Measurements from ENCODE around the gene USP34. TPM values are rescaled to one million over a fixed set of nuclear protein-coding genes. Genes with fewer than 3 reads are reported as not detected.
A peak's percentile ranks its signal among the peaks of the same experiment; 100 is the strongest.
"Not testable (repeated sequence)": the region's sequence is repeated elsewhere in the genome, so short reads cannot be mapped to it uniquely, and the experiment has no call there.

Gene USP34, protein sequence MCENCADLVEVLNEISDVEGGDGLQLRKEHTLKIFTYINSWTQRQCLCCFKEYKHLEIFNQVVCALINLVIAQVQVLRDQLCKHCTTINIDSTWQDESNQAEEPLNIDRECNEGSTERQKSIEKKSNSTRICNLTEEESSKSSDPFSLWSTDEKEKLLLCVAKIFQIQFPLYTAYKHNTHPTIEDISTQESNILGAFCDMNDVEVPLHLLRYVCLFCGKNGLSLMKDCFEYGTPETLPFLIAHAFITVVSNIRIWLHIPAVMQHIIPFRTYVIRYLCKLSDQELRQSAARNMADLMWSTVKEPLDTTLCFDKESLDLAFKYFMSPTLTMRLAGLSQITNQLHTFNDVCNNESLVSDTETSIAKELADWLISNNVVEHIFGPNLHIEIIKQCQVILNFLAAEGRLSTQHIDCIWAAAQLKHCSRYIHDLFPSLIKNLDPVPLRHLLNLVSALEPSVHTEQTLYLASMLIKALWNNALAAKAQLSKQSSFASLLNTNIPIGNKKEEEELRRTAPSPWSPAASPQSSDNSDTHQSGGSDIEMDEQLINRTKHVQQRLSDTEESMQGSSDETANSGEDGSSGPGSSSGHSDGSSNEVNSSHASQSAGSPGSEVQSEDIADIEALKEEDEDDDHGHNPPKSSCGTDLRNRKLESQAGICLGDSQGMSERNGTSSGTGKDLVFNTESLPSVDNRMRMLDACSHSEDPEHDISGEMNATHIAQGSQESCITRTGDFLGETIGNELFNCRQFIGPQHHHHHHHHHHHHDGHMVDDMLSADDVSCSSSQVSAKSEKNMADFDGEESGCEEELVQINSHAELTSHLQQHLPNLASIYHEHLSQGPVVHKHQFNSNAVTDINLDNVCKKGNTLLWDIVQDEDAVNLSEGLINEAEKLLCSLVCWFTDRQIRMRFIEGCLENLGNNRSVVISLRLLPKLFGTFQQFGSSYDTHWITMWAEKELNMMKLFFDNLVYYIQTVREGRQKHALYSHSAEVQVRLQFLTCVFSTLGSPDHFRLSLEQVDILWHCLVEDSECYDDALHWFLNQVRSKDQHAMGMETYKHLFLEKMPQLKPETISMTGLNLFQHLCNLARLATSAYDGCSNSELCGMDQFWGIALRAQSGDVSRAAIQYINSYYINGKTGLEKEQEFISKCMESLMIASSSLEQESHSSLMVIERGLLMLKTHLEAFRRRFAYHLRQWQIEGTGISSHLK (N-terminal part only)
- polyA plus RNA-seq = 10 to 100 TPM; 20.8 to 58.5 (median 32.9) TPM

- peak within 1 kb of the TSS; percentile 89 for H3K27ac ChIP-seq (ENCODE audit: low read depth, low read length)
- WGBS, 3 donors = 1% methylated on average over 64 to 88 of the region's 91 CpGs
Observed at GRCh38 chr2:61470965-61471904, at the start of gene USP34. Gene USP34, minus strand, starts transcription at chr2:61471087. Its CDS starts 395 bp downstream, at chr2:61470692.

DNA sequence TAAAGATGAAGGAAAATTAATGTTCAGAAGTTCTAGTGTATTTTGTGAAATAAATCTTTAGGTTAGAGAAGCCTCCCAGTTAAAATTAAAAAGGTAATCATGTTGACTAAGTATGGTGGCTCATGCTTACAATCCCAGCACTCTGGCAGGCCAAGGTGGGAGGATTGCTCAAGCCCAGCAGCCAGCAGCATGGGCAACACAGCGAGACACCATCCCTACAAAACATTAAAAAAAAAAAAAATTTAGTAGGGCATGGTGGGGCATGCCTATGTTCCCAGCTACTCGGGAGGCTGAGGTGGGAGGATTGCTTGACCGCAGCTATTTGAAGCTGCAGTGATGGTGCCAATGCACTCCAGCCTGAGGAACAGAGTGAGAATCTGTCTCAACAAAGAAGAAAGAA lies 49.4 kb upstream of the USP34 start:
- WGBS, 3 donors = 83 to 96% (median 90%) methylated on average over 3 of the region's 3 CpGs
- H3K27ac ChIP-seq (ENCODE audit: low read depth, low read length) = no peak overlapping the region

DNA sequence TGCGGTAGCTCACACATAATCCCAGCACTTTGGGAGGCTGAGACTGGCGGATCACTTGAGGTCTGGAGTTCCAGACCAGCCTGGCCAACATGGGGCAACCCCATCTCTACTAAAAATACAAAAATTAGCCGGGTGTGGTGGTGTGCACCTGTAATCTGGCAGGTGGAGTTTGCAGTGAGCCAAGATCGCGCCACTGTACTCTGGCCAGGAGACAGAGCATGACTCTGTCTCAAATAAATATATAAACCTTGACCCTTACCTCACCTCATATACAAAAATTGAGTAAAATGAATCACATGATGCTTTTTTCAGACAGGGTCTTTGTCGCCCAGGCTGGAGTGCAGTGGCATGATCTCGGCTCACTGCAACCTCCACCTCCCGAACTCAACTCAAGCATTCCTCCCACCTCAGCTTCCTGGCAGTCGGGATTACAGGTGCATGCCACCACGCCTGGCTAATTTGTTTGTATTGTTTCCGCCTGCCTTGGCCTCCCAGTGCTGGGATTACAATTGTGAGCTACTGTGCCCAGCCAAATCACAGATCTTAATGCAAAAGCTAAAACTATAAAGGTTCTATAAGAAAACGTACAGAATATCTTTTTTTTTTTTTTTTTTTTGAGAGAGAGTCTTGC lies 42.0 kb upstream of the USP34 start:
- no peak overlapping the region for H3K27ac ChIP-seq (ENCODE audit: low read depth, low read length)
- 85 to 91% (median 88%) methylated on average over 12 of the region's 12 CpGs for WGBS, 3 donors

- whole genome bisulfite sequencing, 3 donors = 86 to 94% (median 89%) methylated on average over 19 of the region's 19 CpGs
- H3K27ac ChIP-seq (ENCODE audit: low read depth, low read length) = no peak overlapping the region
Observed at GRCh38 chr2:61510674-61511671, 40.1 kb upstream of the USP34 start.

- no peak overlapping the region for H3K27ac ChIP-seq (ENCODE audit: low read depth, low read length)
- WGBS, 3 donors = 61 to 96% (median 90%) methylated on average over 2 of the region's 2 CpGs
Observed at GRCh38 chr2:61504949-61505348, 34.1 kb upstream of the USP34 start.

DNA sequence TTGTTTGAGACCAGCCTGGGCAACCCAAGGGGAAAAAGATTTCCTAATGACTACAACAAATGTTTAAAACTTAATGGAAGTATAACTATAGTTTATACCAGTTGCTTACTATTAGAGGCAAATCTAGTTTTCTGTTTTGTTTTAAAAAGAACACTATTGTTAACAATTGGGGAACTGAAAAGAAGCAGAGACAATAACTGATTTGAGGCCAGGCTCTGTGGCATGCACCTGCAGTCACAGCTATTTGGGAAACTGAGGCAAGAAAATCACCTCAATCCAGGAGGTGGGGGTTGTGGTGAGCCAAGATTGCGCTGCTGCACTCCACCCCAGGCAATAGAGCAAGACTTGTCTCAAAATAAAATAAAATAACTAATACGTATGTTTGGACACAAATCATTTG lies 28.2 kb upstream of the USP34 start:
- WGBS, 3 donors = 95 to 98% (median 96%) methylated on average over 2 of the region's 2 CpGs
- H3K27ac ChIP-seq (ENCODE audit: low read depth, low read length) = no peak overlapping the region

- H3K27ac ChIP-seq (ENCODE audit: low read depth, low read length) = no peak overlapping the region
- WGBS, 3 donors = 47 to 72% (median 65%) methylated on average over 2 of the region's 2 CpGs
Observed at GRCh38 chr2:61493523-61493942, 22.6 kb upstream of the USP34 start.

GRCh38 chr2:61492476-61492875 lies 21.6 kb upstream of the USP34 start:
- no peak overlapping the region for H3K27ac ChIP-seq (ENCODE audit: low read depth, low read length)
- 85 to 94% (median 87%) methylated on average over 2 of the region's 2 CpGs for WGBS, 3 donors

GRCh38 chr2:61485281-61485680 lies 14.4 kb upstream of the USP34 start:
- 96 to 99% (median 98%) methylated on average over 5 of the region's 5 CpGs for WGBS, 3 donors
- H3K27ac ChIP-seq (ENCODE audit: low read depth, low read length) = no peak overlapping the region

- H3K27ac ChIP-seq (ENCODE audit: low read depth, low read length) = no peak overlapping the region
- WGBS, 3 donors = 89 to 91% (median 90%) methylated on average over 6 of the region's 6 CpGs
Observed at GRCh38 chr2:61478086-61478485, 7.2 kb upstream of the USP34 start.

GRCh38 chr2:61476929-61477589 lies 6.2 kb upstream of the USP34 start:
- not testable (repeated sequence) for H3K27ac ChIP-seq (ENCODE audit: low read depth, low read length)
- WGBS, 3 donors = 96 to 98% (median 97%) methylated on average over 12 of the region's 12 CpGs

DNA sequence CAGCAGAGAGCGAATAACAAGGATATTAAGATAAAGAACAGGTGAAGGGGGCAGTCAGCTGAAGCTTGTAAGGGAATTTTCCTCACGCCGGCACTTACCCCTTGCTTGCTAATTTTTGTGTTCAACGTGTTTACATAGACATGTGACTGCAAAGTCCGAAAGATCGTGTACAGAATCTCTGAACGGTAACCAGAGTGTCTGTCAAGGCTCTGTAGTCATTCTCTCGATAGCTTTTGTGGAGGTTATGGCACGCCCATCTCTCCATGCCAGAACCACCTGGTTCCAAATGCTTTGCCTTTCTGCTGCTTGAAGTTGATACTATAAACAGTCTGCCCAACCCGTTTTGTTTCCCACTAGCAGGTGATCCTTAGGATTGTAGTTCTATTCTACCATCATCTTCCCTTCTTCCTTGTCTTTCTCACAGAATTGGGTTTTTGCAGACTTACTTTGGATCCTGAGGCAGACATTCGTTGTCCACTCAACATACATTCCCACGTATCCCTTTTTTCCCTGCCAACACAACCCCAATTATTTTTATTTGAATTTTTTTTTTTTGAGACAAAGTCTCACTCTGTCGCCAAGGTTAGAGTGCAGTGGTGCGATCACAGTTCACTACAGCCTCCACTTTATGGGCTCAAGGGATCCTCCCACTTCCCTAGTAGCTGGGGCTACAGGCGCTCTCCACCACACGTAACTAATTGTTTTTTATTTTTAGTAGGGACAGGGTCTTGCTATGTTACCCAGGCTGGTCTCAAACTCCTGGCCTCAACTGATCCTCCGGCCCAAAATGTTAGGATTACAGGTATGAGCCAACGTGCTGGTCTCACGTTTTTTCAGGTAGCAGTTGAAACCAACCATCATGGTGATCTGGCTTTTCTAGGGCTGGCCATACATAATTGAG lies 1.3 kb upstream of the USP34 start:
- H3K27ac ChIP-seq (ENCODE audit: low read depth, low read length) = peak overlapping the region; percentile 89
- 33 to 41% (median 36%) methylated on average over 19 of the region's 19 CpGs for WGBS, 3 donors

DNA sequence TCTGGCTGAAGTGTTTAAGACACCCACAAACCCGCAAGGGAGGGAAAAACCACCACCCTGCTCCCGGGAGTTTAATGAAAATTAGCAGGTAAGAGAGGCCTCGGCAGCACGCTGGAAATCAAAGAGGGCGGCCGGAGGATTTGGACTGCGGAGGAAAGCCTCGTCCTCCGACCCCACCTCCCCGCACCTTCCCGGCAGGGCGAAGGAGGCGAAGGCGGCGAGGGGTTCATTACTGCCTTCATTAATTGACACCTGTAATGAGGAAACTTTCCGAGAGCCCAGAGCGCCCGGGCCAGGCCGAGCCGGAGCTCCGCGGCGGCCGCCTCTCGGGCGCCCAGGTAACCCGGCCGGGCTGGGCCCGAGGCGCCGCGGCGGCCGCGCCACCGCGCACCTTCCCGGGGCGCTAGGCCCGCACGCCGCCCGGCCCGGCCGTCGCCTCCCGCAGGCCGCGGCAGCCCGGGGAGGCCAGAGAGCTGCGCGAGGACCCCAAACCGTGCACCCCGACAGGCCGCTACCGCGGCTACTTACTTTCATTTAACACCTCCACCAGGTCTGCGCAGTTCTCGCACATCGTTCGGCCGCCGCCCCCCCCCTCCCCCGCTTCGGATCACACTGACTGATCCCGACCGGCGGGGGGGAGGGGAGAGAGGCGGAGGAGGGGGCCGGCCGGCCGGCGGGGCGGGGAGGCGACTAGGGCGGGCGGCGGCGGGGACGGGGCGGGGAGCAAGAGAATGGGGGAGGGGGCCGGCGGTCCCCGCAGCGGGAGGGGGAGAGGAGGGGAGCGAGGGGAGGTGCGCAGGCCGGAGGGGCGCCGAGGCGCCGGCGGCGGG lies 550 bp downstream of the USP34 start:
- WGBS, 3 donors = 1% methylated on average over 42 to 78 of the region's 94 CpGs
- H3K27ac ChIP-seq (ENCODE audit: low read depth, low read length) = no peak overlapping the region

Measured in adipose tissue (tissue), 3 donors.